ENCODE results near the gene ZMYND10.

DNA sequence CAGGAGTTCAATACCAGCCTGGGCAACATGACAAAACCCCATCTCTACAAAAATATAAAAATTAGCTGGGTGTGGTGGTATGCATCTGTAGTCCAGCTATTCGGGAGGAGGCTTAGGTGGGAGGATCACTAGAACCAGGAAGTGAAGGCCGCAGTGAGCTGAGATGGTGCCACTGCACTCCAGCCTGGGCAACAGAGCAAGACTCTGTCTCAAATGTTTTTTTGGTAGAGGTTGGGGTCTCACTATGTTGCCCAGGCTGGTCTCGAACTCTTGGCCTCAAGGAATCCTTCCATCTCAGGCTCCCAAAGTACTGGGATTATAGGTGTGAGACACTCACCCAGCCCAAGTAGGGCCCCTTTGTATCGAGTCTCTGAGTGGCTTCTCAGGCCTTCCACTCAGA lies 51.4 kb downstream of the ZMYND10 start:
- TF ChIP-seq, protein P1, sequence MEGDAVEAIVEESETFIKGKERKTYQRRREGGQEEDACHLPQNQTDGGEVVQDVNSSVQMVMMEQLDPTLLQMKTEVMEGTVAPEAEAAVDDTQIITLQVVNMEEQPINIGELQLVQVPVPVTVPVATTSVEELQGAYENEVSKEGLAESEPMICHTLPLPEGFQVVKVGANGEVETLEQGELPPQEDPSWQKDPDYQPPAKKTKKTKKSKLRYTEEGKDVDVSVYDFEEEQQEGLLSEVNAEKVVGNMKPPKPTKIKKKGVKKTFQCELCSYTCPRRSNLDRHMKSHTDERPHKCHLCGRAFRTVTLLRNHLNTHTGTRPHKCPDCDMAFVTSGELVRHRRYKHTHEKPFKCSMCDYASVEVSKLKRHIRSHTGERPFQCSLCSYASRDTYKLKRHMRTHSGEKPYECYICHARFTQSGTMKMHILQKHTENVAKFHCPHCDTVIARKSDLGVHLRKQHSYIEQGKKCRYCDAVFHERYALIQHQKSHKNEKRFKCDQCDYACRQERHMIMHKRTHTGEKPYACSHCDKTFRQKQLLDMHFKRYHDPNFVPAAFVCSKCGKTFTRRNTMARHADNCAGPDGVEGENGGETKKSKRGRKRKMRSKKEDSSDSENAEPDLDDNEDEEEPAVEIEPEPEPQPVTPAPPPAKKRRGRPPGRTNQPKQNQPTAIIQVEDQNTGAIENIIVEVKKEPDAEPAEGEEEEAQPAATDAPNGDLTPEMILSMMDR (IDR thresholded peaks at IDR 0.05), result no peak
- no peak for TF ChIP-seq POLR2A (IDR thresholded peaks at IDR 0.05)
